NCI-H345 treated with DMSO at 0.1 percent for 48 hours (cell line): ENCODE results near the gene TRIM66.

ENCODE experiments used
- DNase-seq: peaks from one replicate; lab custom pipeline; 2025; ENCODE audit not compliant: unreplicated experiment; lab: John Stamatoyannopoulos, UW

Gene TRIM66

DNA sequence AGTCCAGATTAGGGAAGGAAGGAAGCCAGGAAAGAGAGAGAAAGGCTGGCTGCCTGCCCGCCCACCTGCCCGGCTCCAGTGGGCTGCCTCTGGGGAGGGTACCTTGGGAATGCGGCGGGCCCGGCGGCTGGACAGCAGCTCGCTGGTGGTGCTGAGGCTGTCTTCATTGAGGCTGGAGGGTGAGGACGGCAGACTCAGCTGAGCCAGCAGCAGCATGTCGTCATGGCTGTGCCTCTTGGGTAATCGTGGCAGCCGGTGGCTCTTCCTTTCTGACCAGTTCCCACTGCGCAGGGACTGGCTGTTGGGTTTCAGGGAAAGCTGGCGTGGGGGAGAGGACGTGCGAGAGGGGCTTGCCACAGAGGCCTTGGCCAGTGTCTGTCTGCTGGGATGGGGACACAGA lies 33.0 kb upstream of the TRIM66 start:
- no peak for DNase-seq

DNA sequence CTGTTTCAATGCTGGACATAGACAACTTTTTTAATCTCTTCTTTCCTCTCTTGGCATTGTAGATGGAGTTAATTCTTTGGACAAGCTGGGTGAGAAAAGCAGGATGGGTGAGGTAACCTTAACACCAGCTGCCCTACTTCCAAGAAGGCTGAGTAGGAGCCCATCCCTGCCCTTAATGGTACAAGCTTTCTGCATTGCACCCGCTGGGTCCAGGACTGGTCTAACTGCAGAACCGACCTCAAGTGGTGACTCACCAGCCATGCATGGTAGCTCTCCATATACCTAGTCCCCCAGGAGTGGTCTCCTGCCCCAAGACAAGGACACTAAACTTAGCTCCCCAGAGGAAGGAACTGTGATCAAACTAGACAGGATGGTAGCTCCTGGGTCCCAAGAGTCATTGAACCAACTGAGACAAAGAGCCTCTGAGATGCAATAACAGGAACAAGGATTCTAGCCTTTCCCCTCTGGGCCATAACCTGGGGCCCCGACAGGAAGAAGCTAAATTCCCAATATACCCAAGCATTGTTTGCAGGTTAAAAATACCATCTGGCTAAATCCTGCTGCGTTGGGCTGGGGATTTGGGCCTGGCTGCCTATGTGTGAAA lies 32.3 kb upstream of the TRIM66 start:
- no peak for DNase-seq

DNA sequence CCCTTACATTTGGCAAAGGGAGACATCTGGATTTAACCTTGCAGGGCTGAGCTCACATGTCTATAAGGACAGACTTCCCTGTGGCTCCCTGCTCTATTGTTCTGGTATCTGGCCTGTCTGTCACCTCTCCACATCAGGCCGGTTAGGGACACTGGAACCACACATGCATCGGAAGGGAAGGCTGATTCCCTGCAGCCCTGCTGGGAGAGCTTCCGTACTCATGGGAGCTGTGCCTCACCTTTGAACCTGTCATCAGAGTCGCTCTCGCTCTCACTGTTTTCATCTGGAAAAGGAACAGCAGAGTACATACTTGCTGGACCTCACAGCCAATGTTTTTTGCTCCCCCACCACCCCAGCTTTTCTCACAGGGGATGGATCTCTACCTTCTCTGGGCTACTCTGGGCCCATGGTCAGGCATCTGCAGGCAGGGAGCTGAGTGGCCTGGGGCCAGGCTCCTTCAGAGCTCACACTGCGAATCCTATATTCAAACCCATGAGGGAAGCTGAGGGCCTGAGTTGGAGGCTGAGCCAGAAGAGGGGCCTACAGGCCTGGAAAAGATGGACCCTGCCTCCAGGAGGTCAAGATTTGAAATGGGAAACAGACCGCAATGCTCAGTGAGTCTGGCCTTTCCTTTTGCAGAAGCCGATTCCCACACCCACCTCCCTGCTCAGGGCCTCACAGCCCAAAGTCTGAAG lies 31.4 kb upstream of the TRIM66 start:
- no peak for DNase-seq

DNA sequence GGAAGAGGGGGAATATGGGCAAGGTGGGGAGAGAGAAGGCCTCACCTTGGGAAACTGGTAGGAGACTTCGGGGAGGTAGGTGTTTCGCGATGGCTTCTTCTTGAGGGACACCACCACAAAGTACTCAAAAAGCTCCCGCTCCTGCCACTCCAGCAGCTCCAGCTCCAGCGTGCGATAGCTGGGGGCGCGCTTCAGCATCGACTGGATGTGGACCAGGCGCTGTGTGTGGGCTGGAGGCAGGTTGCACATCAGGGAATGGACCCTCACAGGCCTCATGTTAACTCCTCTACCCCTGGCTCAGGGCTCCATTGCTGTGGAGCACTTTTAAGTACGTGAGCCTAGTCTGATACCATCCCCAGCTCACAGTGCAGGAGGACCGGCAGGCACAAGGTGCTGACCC lies 30.0 kb upstream of the TRIM66 start:
- no peak for DNase-seq

DNA sequence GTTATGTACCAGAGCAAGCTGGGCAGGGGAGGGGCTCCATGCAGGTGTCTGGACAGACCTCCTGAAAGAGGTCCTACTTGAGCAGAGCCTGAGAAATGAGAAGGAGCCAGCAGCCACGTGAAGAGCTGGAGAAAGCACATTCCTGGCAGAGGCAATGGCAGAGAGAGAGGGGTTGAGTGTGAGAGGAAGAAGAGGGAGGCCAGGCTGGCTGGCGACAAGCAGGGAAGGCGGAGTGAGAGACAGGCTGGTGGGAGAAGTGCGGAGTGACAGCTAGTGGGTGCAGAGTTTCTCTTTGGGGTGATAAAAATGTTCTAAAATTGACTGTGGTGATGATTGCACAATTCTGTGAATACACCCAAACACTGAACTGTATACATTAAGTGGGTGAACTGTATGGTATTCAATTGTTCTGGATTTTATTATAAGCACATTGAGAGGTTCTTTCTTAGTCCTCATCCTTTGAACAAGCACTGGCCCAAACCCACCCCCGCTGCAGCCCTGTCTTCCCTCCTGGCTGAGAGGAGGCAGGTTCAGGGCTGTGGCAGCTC lies 29.5 kb upstream of the TRIM66 start:
- no peak for DNase-seq

DNA sequence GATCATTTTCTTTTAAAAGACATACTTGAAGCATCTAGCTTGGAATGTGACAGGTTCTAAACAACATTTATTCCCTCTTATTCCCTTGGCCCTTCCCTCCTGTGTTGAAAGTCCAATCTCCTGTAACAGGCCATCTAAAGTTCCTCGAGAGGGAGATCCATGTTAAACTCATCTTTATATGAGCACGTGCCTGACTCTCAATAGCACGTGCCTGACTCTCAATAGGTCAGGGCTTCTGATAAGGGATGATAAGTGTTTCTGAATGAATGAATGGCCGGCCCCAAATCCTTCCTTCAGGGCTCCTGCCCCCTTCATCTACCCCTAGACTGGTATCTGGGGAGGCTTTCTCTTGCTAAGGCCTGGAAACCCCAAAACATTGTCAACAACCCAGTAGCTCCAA lies 27.3 kb upstream of the TRIM66 start:
- DNase-seq: no peak

DNA sequence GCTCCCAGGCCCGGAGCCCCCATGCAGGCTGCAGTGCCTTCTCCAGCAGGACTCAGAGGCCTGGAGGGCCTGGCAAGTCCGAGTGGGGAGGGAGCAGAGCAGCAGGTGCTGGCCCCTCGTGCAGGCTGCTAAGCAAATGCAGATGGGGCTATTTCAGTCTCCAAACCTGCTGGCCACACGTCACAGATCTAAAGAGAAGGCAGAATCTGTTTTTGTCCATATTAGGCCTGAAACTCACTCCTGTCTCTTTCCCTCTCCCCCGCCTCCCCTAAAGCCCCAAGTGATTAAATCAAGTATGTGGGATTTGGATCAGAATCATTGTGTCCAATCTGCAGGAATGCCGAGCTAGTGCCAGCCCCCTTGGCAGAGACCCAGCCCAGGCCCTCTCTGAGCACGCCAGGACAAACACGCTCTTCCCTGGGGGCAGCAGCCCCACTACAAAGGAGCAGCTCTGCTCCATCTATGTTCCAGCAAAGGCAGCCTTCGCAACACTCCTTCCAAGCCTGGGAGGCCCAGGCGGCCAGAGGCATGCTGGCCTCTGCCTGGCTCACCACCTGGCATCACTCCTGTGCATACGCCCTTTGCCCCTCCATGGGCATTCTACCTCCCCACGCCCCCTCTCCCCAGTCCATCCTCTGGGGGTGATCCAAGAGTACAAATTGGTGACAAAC lies 26.7 kb upstream of the TRIM66 start:
- DNase-seq: no peak

DNA sequence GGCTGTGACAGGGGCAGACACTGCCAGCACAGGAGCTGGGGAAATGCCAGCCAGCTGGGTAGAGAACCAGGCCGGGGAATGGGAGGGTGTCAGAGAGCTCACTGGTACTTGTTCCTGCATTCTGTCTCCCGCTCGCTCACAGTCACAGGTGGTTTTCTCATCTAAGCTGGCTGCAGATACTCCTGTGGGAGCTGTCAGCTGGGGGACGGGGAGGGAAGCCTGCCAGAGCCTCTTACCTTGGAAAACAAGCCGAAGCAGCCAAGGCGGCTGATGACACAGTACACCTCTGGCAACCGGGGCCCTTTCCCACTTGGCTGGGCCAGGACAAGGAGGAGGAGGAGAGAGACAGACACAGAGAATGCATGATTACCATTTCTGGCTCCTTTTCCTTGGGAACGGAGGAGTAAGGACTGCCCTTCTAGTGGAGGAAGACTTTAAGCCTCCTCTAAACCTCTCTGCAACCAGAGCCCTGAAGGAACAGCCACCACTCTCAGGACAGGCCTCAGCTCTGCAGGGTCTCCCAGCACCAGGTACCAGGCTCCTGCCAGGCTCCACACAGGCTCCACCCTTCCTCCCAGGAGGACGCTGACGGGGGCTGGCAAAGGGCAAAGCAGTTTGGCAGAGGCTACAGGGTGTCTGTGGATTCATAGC lies 25.2 kb upstream of the TRIM66 start:
- DNase-seq: no peak

DNA sequence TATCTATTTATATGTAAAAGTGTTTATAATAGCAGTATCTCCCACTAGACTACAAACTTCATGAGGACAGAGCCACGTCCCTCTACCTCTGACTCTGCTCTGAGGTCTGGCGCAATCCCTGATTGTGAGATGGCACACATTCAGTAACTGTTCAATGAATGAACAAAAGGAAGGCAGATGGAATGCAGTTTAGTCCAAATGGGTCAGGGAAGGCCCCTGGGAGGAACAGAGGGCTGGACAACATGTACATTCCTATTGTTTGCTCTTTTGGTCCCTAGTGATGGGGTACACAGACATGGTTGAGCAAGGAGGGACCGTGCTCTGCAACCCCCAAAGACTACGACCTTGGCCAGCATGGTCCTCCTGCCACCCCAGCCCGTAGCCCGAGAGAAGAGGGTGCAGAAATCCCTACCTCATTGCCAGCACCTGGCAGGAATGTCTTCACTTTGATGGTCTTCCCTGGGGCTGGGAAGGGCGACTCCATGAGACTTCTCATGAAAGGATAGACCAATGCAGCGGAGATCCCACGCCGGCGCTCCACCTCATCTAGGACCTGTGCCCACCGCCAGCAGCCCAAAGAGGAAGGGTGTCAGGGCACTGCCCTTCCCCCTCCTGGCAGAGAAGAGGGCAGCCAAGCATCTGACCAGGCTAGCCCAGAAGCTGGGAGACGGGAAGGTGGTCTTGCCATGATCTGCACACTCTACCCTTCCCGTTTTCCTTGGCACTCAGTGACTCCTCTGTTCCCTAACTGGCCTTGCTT lies 24.4 kb upstream of the TRIM66 start:
- DNase-seq: no peak

DNA sequence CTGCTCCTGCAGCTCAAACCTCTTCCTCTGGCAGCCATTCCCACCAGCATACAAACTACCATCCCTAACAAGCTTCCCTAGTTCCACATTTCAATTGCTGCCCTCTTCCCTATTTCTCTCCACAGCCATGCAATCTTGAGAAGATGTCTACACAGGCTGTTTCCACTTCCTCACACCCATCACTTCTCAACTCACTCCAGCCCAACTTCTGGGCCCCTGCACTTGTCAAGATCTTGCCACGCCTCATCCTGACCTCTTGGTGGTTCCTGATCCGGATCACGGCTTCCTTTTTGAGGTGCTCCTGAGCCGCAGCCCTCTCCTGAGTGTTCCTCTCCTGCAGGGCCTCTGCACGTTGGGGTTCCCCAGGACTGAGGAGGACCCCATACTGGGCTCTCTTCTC lies 22.7 kb upstream of the TRIM66 start:
- DNase-seq: no peak

DNA sequence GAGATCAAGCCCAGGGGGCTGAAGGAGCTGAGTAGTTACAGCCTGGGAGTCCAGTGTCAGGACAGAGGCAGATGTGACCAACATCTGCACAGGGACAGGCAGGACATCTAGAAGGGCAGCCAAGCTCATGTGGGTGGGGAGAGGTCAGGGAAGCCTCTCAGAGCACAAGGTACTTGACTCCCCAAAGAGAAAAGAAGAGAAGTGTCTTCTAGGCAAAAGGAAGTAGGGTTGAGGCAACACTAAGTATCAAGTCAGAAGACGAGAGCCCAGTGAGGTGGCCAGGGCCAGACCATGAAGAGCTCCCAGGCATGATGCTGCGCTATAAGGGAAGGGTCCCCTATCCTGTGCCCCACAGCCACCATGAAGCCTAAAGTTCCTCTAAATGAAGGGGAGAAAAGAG lies 21.7 kb upstream of the TRIM66 start:
- no peak for DNase-seq

DNA sequence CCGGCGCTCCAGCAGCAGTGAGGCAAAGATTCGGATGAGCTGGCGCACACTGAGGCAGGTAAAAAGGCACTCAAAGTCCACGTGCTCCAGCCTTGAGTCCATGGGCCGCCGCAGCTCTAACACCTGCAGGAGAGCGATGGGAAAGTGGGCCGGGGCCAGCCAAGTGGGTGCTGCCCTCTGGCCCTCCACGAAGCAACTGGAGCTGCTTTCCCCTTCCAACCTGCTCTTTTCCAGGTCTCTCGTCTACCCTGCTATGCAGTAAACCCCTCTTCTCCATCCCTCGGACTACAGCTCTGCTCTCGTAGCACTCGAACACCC lies 20.1 kb upstream of the TRIM66 start:
- DNase-seq: no peak

DNA sequence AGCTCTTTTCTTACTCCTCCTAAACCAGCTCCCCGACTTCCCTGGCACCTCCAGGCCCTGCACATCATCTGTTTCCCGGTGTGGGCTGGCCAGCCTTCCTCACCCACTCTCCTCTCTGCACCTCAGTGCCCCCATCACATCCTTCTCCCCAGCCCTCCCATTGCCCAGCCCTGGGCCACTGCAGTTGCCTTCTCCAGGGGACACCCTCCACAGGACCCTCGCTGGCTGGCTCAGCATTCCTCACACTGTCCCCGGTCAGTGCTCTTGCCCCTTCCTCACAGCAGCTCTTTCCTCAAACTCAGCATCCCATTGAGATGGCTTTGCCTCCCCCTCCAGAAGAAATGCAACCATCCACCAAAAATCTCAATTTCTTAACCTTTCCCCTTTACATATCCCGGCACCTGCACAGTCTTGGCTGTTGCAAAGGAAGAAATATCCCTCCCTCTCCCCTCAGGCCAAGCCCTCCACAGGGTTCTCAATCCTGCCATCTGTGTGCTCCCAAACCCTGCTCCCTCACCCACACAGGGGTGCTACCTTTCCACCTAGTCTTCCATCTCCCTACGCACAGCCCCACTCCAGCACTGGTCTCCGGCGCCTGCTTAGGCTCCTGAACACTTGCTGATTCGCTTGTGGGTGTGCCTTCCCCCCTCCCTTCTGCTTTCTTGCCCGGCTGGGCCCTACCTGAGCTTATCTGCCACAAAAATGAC lies 19.6 kb upstream of the TRIM66 start:
- no peak for DNase-seq

DNA sequence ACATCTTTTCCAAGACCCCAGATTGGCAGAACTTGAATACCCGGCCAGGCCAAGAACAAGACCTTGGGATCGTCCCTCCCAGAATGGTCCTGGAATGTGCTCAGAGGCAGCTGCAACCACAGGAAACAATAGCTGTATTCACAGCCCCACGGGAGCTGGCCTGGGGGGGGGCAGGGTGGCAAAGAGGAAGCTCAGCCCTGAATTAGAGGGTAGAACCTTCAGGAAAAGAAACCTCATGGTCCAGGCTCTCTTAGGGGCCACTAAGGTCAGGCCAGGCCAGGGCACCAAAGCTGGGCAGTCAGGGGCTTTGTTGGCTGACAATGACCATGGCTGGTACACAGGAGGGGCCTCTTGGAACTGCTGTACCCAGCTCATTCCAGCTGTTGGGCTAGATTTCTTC lies 17.4 kb upstream of the TRIM66 start:
- DNase-seq: no peak

DNA sequence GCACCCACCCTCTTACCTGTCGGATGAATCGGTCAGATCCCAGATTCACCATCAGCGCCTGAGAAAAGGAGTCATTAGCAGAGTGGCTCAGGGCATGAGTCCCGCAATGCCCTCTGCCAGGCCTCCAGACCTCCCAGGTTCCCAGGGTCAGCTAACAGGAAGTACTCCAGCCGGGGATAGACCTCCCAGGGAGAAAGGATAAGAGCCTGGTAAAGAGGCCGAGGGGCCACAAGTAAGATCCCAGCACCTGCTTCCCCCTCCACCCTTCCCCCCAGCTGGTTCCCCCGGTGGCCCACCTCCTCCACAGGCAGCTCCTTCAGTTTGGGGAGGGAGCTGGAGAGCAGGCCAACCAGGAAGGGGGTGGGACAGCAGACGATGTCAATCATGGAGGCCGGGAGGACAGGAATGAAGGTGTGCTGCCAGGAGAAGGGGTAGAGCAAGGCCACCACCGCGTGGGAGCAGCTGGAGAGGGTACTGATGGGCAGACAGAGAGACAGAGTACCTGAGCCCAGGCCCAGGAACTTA lies 16.5 kb upstream of the TRIM66 start:
- no peak for DNase-seq

DNA sequence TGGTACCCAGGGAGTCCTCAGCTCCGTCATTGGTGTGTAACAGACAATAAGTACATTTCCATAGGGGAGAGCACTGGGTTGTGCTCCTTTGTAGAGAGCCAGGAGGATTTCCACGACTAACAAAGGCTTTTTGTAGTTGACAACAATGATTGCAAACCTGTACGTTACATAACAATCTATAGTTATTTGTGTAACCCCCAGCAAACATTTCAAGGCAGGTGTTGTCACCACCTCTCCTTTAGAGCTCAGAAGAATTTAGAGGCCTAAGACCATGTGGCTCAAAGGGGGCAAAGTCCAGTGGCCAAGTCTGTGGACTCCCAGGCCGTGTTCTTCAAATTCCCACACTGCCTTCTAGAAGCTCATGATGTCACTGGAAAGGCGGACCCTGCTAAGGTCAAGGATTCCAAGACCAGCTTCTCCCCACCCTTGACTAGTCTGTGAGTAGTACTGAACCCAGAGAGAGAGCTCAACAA lies 15.9 kb upstream of the TRIM66 start:
- no peak for DNase-seq

DNA sequence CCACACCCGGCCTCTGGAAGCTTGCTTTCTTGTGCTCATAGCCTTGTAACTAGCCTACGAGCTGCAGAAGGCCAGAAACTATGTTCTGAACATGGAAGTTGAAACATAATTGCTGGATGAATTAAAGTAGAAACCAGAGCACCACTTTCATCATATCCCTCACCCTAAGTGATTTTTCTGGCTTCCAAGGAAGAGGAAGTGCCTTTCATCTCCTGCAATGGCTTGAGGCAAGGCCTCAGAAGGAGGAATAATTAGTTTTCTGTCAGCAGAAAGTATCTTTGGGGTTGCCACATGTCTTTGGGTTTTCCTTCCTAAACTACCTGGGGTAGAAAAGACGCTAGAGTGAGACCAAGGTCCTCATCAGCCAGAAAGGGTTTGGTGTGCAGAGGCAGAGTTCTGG lies 14.6 kb upstream of the TRIM66 start:
- DNase-seq: no peak

DNA sequence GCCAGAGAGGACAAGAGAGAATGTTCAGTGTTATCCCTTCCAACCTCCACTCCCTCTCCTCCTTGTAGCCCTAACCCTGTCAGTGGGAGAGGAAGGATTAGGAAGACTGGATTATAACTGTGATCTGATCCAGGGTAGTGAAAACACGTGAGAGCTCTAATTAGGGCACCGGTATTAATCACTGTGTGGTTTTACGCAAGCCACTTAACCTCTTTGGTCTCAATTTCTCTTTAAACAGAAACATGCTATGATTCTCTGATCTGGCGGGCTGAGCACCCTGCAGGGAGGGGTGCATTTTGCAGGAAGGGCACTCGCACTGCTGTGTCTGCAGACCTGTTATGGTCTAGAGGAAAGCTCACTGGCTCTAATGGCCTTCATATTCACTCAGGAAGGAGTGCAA lies 11.7 kb upstream of the TRIM66 start:
- DNase-seq: no peak

DNA sequence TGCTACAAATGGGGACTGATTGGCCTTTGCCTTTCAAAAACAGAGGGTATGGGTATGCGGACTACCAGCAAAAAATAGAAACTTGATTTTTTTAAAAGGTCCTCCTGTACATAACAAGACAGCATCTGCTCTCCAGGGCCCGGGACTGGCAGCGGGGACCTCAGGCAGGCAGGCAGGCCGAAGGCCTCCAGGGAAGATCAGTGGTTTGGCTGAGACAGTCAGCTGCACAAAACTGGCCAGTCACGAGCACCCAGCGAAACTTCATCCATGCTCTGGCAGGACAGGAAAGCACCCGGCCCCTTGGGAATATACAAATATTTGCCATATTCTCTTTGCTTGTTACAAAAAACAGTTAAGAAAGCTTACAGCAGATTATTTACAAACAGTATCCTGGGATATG lies 11.1 kb upstream of the TRIM66 start:
- no peak for DNase-seq

DNA sequence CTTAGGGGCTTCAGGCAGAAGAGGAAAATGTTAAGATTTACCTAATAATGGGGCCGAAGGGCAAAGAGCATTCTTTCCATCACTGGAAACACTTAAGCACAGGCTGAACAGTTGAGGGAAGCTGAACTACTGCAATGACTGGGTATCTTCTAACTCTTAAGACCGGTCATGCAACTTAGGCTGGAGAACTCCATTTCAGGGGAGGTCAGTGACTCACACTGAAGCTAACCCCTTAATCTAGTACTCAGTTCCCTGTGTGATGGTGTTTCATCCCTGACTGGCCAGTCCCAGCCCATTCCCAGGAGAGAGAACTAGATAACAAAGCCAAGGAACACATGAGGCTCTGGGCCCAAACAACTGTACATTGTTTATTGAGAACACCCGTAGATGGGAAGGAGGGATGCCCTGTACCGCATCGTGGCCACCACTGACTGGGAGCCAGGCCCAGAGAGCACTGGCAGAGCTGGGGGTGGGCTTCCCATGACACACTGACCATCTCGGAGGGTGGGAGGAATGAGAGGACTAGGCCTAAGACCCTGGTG lies 10.6 kb upstream of the TRIM66 start:
- no peak for DNase-seq
